Spinal cord (tissue), 10 donors: ENCODE results near the gene PDK4. TPM values are rescaled to one million over a fixed set of nuclear protein-coding genes. Genes with fewer than 3 reads are reported as not detected.

Source experiments
- DNase-seq, 6 donors: peaks; one replicate each; pipeline versions ENCODE4 v3.0.0 to v3.0.0-alpha.2; 2013 to 2015; ENCODE audit warnings: low spot score in 6 of 6, low read depth in 4 of 6
- H3K27ac ChIP-seq: one replicate; pipeline ENCODE4 v1.5.1; 2013; ENCODE audit warnings: low read depth, low read length, control low read depth
- H3K27me3 ChIP-seq: one replicate; pipeline ENCODE4 v1.6.1; 2013; ENCODE audit warnings: low read length; ENCODE audit not compliant: control insufficient read depth, insufficient read depth
- H3K36me3 ChIP-seq: one replicate; pipeline ENCODE4 v1.6.1; 2013; ENCODE audit warnings: low read length; ENCODE audit not compliant: control insufficient read depth, insufficient read depth
- H3K4me1 ChIP-seq: one replicate; pipeline ENCODE4 v1.6.1; 2013; ENCODE audit warnings: low read length; ENCODE audit not compliant: control insufficient read depth, insufficient read depth
- H3K4me3 ChIP-seq: one replicate; pipeline ENCODE4 v1.5.1; 2013; ENCODE audit warnings: low read depth, low read length, control low read depth
- H3K9me3 ChIP-seq: one replicate; pipeline ENCODE4 v1.6.1; 2013; ENCODE audit warnings: low read length; ENCODE audit not compliant: control insufficient read depth, insufficient read depth
- WGBS: methylation state at CpG from one replicate; pipeline ENCODE4 v1.1.5; 2013; ENCODE audit warnings: missing lambda C conversion rate; ENCODE audit not compliant: insufficient coverage; 5-methylcytosine and 5-hydroxymethylcytosine counted together
- polyA plus RNA-seq, 2 donors: library from polyadenylated mRNA; unstranded; fragments of 120-200 nt; gene quantifications; one replicate each; pipeline ENCODE4 v1.2.1, GENCODE V29; 2013; ENCODE audit not compliant: insufficient read length in 2 of 2
- total RNA-seq, 2 donors: library from RNA; depleted of rRNA in 1 of 2; stranded (reverse); fragments of 120-200 nt in 1 of 2; fragments of >200 nt in 1 of 2; gene quantifications; one replicate each; pipeline versions ENCODE4 v1.2.3 to v1.2.4, GENCODE V29; 2013 to 2014
- donor health status: healthy.

PDK4 gene
- total and polyA plus RNA-seq, 4 donors, result 14.7 to 35.2 (median 23.5) TPM

GRCh38 chr7:95594185-95594584 lies 2.1 kb downstream of the PDK4 start:
- Histone ChIP-seq H3K27me3 (peaks cover 7% of the 10 kb centered on the region), H3K36me3 (no peaks in the 10 kb centered on the region), H3K4me3 (no peak overlapping the region), H3K4me1 (peaks cover 13% of the 10 kb centered on the region), H3K27ac (no peak overlapping the region), H3K9me3 (no peaks in the 10 kb centered on the region)
- no peak for DNase-seq

GRCh38 chr7:95593343-95593742 lies 3.0 kb downstream of the PDK4 start:
- no CpG with 5 or more reads among the region's 2 CpGs for WGBS
- Histone ChIP-seq H3K4me3 (no peak overlapping the region), H3K27me3 (peaks cover 7% of the 10 kb centered on the region), H3K36me3 (no peaks in the 10 kb centered on the region), H3K4me1 (peaks cover 13% of the 10 kb centered on the region), H3K27ac (no peak overlapping the region), H3K9me3 (no peaks in the 10 kb centered on the region)
- no peak for DNase-seq

GRCh38 chr7:95592570-95592969 lies 3.7 kb downstream of the PDK4 start:
- Histone ChIP-seq H3K36me3 (no peaks in the 10 kb centered on the region), H3K27ac (no peak overlapping the region), H3K9me3 (no peaks in the 10 kb centered on the region), H3K4me1 (peaks cover 13% of the 10 kb centered on the region), H3K4me3 (no peak overlapping the region), H3K27me3 (peaks cover 7% of the 10 kb centered on the region)
- WGBS, result no CpG with 5 or more reads among the region's 5 CpGs
- DNase-seq, result no peak

- WGBS, result 71% methylated on average over 3 of the region's 5 CpGs
Measured at GRCh38 chr7:95590387-95591248, 5.7 kb downstream of the PDK4 start.

GRCh38 chr7:95589766-95590165 lies 6.5 kb downstream of the PDK4 start:
- Histone ChIP-seq H3K27ac (no peak overlapping the region), H3K36me3 (no peaks in the 10 kb centered on the region), H3K4me1 (no peaks in the 10 kb centered on the region), H3K27me3 (no peaks in the 10 kb centered on the region), H3K4me3 (no peak overlapping the region), H3K9me3 (no peaks in the 10 kb centered on the region)
- WGBS, result no CpG with 5 or more reads among the region's 1 CpG
- DNase-seq, result no peak

More at GRCh38 chr7:95590387-95591248, 5.7 kb downstream of the PDK4 start:
- no peak for DNase-seq
- H3K27me3 ChIP-seq, result no peaks in the 10 kb centered on the region
- no peaks in the 10 kb centered on the region for H3K36me3 ChIP-seq
- no peak overlapping the region for H3K4me3 ChIP-seq
- H3K9me3 ChIP-seq, result no peaks in the 10 kb centered on the region
- H3K27ac ChIP-seq, result no peak overlapping the region
- no peaks in the 10 kb centered on the region for H3K4me1 ChIP-seq

GRCh38 chr7:95589031-95589430 lies 7.3 kb downstream of the PDK4 start:
- Histone ChIP-seq H3K4me3 (no peak overlapping the region), H3K27ac (no peak overlapping the region), H3K36me3 (no peaks in the 10 kb centered on the region), H3K4me1 (no peaks in the 10 kb centered on the region), H3K9me3 (no peaks in the 10 kb centered on the region), H3K27me3 (no peaks in the 10 kb centered on the region)
- DNase-seq, result no peak

GRCh38 chr7:95586951-95587301 lies 9.4 kb downstream of the PDK4 start:
- no peaks in the 10 kb centered on the region for H3K4me1 ChIP-seq
- no CpG with 5 or more reads among the region's 3 CpGs for WGBS
- no peaks in the 10 kb centered on the region for H3K27me3 ChIP-seq
- no peak overlapping the region for H3K27ac ChIP-seq
- DNase-seq, result no peak
- H3K9me3 ChIP-seq, result no peaks in the 10 kb centered on the region
- no peak overlapping the region for H3K4me3 ChIP-seq
- no peaks in the 10 kb centered on the region for H3K36me3 ChIP-seq

- no peak overlapping the region for H3K27ac ChIP-seq
- H3K9me3 ChIP-seq, result no peaks in the 10 kb centered on the region
- no peaks in the 10 kb centered on the region for H3K27me3 ChIP-seq
- H3K4me3 ChIP-seq, result no peak overlapping the region
- WGBS, result 90% methylated on average over 2 of the region's 3 CpGs
- H3K4me1 ChIP-seq, result no peaks in the 10 kb centered on the region
- DNase-seq, result no peak
- H3K36me3 ChIP-seq, result no peaks in the 10 kb centered on the region
Measured at GRCh38 chr7:95585426-95585789, 10.9 kb downstream of the PDK4 start.

- no CpG with 5 or more reads among the region's 1 CpG for WGBS
- H3K9me3 ChIP-seq, result no peaks in the 10 kb centered on the region
- H3K4me1 ChIP-seq, result no peaks in the 10 kb centered on the region
- no peaks in the 10 kb centered on the region for H3K27me3 ChIP-seq
- no peak overlapping the region for H3K4me3 ChIP-seq
- DNase-seq, result no peak
- H3K27ac ChIP-seq, result no peak overlapping the region
- no peaks in the 10 kb centered on the region for H3K36me3 ChIP-seq
Measured at GRCh38 chr7:95584769-95585425, 11.4 kb downstream of the PDK4 start.
